ENCODE measurements around the gene PRRX2.
"Not testable (repeated sequence)": the region's sequence is repeated elsewhere in the genome, so short reads cannot be mapped to it uniquely, and the experiment has no call there.

PRRX2 gene

GRCh38 chr9:129655154-129655553 is 10.3 kb upstream of the PRRX2 start:
- DNase-seq, result no peak

- DNase-seq, result no peak
These were observed 9.8 kb upstream of the PRRX2 start for GRCh38 chr9:129655696-129656095.

GRCh38 chr9:129656795-129657390 is 8.6 kb upstream of the PRRX2 start:
- DNase-seq, result no peak

DNA sequence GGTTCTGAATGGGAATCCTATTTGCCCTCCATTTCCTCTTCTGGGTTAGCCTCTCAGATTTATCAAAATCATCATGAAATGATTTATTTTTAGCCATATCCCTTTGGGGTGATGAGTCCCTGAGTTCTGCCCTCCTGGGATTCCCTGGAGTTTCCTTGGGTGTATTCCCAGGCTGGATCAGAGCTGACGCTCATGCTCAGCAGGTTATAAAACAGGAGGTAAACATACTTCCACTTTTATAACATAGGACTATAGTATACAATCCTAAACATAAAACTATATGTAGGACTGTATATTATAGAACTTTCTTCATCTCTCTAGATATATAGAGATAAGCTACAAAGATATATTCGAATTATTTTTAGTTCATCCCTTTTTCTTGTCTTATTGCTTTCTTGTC is 4.4 kb upstream of the PRRX2 start:
- DNase-seq, result no peak

GRCh38 chr9:129662239-129662638 is 3.2 kb upstream of the PRRX2 start:
- not testable (repeated sequence) for DNase-seq

DNA sequence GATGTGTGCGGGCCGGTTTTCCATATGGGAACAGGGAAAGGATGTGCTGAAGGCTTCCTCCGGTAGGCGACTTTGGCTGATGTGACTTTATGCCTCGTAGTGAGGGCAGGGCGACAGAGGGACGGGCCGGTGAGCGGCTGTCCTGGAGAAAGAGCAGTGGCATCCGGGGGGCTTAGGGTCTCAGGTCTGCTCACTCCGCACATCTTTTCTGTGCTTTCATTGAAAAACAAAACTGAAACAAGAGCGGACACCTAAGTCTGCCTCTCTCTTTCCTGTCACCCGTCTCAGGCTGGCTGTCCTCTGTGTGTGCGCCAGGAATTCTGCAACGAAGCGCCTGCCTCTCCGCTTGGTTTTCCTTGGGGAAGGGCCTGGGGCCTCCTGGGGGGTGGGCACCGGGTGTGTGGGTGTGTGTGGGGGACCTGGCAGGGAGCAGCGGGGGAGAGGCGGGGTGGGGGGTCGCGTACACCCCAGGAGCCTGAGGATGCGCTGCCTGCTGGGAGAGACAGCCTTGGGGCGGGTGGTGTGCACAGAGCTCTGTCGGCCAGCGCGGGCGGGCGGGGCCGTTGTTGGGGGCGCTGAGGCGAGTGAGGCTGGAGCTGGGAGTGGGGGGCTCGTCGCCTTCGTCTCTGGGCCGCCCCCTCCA is 580 bp upstream of the PRRX2 start:
- DNase-seq, result no peak

DNA sequence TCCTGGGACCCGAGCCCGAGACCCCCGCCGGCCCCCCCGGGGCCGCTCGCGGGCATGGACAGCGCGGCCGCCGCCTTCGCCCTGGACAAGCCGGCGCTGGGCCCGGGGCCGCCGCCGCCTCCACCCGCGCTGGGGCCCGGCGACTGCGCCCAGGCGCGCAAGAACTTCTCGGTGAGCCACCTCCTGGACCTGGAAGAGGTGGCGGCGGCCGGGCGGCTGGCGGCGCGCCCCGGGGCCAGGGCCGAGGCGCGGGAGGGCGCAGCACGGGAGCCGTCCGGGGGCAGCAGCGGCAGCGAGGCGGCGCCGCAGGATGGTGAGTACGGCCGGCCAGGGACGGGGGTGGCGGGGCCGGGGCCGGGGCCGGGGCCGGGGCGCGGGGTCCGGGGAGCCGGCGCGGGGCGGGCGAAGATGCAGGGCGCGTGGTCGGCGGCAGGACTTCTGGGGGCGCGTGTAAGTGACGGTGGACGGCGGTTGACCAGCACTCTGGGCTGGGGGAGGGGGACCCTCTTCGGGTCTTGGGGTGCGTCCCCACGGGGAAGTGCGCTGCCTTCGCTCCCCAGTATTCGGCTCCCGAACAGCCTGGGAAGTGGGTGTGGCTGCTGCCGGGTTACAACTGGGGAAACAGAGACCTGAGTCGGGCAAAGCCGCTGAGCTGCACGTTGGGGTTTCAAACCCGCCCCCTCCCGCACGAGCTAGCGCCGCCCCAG is 520 bp downstream of the PRRX2 start:
- DNase-seq, result no peak

DNA sequence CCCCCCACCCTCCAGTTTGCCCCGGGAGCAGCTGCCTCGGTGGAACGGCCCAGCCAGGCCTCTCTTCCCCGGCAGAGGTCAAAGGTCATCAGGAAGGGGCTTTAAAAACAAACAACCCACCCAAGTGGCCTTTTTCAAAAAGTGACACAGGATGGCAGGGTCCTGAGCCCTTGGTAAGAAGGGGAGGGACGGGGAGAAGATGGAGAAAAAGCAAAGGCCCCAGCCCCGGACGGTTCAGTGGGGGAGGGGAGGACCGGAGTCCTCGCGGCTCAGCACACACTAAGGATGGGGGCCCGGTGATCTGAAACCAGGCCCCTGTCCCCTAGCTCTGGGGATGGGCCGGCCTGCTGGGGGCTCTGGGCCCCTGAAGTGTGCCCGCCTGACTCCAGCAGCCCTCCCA is 1.1 kb downstream of the PRRX2 start:
- DNase-seq, result no peak

GRCh38 chr9:129667378-129667777 is 1.9 kb downstream of the PRRX2 start:
- DNase-seq, result no peak

DNA sequence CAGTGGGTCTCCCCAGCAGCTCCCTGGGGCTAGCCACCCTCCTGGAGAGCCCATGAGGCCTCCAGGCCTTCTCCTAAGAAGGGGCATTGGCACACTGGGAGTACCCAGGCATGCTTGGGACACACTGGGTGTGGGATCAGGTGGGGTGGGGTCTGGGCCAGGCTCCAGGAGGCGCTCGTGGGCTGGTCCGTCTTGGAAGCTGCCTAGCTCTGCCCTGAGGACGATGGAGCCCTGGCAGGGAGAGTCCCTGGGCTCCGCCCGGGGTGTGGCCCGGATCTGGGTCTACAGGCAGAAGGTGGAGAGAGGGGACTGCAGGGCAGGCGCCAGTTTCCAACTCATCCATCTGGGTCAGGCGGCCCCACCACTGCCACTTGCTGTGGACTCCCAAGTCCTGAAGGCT is 2.4 kb downstream of the PRRX2 start:
- no peak for DNase-seq

DNA sequence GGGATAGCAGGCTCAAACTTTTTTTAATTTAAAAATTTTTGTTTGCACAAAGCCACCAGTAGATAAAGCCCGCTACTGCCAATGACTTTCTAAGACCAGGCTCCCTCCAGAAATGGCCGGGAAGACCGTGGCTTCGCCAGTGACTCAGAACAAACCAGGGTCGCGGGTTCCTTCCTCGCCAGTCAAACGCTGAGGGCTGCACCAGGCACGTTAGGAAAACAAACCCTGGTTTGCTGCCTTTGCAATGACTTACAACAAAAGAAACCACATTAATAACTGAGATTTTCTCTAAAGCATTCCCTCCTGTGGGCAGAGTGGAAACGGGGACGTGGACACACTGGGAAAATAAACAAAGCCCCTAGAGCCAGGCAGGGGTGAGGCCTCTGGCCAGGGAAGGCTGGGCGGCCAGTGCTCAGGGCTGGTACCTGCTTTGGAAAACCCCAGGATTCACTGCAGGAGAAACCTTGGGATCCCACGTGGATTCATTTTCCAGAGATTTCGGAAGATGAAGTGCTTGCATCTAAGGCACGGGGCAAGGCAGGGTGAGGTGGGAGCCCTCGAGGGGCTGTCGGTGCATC is 3.8 kb downstream of the PRRX2 start:
- DNase-seq, result no peak

GRCh38 chr9:129669946-129670345 is 4.5 kb downstream of the PRRX2 start:
- no peak for DNase-seq

DNA sequence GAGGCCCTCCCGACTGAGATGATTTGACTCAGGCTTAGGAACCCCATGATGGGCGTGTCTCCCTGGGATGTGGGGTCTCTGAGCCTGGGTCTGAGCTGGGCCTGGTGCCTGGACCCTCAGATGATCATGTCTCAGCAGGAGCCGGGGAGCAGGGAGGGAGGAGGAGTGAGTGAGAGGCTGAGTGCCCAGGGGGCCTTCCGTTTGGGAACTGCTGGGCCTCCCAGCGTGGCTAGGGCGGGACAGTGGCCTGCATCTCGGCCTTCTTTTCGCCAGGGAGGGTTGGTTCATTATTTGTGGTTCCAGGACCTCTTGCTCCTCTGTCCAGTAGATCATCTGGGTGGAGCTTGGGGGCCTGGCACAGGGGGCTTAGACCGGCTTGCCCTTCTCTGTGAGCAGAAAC is 5.6 kb downstream of the PRRX2 start:
- no peak for DNase-seq

DNA sequence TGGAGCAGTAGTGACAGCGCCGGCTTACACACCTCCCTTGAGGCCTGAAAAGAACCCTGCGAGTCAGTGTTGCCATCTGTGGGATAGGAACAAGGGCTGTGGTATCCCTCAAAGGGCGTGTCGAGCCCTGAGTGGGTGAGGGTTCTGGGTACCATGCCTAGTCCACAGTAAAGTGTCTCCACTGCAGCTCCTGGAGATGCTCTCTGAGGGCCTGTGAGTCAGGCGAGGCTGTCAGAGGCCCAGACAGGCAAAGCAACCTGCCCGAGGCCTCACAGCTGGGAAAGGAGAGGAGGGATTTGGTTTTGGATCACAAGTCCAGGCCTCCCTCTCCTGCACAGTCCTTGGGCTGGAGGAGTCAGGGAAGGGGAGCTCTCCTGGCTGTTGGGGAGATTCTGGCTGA is 6.1 kb downstream of the PRRX2 start:
- no peak for DNase-seq

- DNase-seq, result no peak
These were observed 7.3 kb downstream of the PRRX2 start for GRCh38 chr9:129672702-129673101.

GRCh38 chr9:129673602-129674001 is 8.2 kb downstream of the PRRX2 start:
- DNase-seq, result no peak

GRCh38 chr9:129674229-129674628 is 8.8 kb downstream of the PRRX2 start:
- no peak for DNase-seq

DNA sequence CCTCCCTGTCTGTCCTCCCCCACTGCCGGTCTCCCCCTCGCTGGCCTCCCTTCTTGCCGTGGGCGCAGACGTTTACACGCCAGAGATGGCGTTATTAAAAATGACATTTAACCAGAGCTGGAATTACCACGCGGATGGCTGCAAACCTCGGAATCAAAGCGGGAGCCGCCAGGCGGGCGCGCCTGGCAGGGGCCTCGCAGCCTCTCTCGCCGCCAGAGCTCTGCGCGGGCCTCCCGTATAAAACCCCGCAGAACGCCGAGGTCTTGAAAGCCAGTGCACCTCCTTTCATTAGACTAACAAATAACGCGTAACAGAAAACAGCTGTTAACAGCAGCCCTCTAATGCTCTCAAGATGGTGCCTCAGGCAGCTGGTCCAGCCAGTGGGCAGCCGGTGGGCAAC is 10.2 kb downstream of the PRRX2 start:
- no peak for DNase-seq

GRCh38 chr9:129676287-129676686 is 10.8 kb downstream of the PRRX2 start:
- no peak for DNase-seq

- no peak for DNase-seq
These were observed 11.5 kb downstream of the PRRX2 start for GRCh38 chr9:129676975-129677374.

- no peak for DNase-seq
These were observed 12.0 kb downstream of the PRRX2 start for GRCh38 chr9:129677456-129677855.

DNA sequence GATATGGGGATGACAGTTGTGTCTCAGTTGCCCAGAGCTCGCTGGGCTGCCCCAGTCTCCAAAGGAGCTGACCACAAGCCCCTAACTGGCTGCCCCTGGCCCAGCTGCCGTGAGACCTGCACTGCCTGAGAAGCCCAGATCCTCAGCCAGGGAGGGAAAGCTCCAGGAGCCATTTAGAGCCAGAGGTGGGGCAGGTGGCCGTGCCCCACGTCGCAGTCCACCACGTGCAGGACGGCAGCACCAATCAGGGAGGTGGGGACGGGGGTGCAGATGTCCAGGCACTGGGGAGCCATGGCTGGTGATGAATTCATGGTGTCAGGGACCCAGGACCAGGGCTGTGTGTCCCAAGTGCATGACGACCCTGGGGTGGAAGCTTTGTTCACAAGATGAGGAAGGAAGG is 13.4 kb downstream of the PRRX2 start:
- no peak for DNase-seq

DNA sequence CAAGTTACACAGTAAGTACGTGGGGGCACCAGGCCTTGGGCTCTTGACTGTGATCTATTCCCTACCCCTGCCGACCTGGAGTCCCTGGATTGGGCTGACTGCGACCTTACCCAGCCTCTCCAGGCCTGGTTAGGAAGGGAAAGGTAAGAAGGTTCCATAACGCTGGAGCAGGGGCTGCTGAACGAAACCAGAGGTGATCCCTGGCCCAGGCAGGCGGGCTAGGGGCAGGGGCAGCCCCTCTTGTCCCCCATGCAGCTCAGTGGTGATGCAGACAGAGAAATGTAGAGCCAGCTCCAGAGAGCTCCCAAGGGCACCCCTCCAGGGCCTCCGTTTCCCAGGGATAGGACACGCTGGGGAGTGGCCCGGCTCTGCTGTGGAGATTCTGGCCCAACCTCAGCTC is 14.1 kb downstream of the PRRX2 start:
- DNase-seq, result no peak

DNA sequence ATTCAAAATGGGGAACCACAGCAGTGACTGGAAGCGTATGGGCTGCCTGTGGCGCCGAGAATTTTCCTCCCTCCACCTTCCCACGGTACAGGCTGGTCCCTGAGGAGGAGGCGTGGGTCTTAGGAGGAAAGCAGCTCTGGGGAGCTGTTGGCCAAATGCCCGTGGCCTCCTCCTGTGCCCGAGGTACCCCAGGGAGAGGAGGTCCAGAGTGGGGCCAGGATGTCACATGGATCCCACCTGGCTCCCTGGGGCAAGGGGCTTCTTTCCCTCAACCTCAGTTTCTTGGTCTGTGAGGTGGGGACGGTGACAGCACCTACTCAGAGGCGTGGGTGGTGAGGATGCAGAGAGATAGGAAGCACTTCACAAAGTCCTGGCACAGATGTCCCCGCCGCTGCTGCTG is 16.5 kb downstream of the PRRX2 start:
- DNase-seq, result no peak
